GM19035 (cell line): ENCODE measurements around the gene CIZ1.
A peak's percentile ranks its signal among the peaks of the same experiment; 100 is the strongest.
"Not testable (repeated sequence)": the region's sequence is repeated elsewhere in the genome, so short reads cannot be mapped to it uniquely, and the experiment has no call there.

Experiments used
- ATAC-seq: cut with Tn5 transposase; IDR thresholded peaks from one replicate; pipeline ENCODE4 v1.9.1; 2021; ENCODE audit not compliant: unreplicated experiment

Gene CIZ1

GRCh38 chr9:128191406-128192046 is at the start of gene CIZ1:
CIZ1 (minus strand) TSS chr9:128191572; CDS start chr9:128190857, 715 bp downstream.
- ATAC-seq: peak; percentile 81

DNA sequence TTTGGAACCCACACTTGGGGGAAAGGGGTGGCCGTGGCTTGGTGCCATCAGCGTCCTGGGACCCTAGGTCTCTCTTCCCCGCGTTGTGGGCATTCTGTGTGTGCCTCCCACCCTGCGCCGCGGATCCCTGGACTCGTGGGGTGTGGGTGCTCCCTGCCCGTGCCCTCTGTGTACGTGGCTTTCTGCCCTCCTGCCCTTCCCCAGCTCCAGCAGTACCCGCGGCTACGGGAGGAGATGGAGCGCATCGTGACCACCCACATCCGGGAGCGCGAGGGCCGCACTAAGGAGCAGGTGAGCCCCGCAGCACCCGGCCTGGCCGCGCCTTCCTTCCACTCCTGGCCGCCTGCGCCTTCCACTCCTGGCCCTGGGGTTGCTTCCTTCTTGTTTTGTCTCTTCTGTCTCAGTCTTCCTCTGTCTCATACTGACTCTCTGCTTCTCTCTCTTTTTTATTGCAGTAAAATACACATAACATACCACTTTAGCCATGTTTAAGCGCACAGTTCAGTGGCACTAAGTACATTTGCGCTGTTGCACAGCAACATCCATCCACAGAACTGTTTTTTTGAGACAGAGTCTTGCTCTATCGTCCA is 42.5 kb upstream of the CIZ1 start:
- ATAC-seq: no peak

- ATAC-seq: no peak
Measured at GRCh38 chr9:128232528-128233428, 41.4 kb upstream of the CIZ1 start.

- ATAC-seq: no peak
Measured at GRCh38 chr9:128231638-128232527, 40.5 kb upstream of the CIZ1 start.

- not testable (repeated sequence) for ATAC-seq
Measured at GRCh38 chr9:128230897-128231296, 39.5 kb upstream of the CIZ1 start.

DNA sequence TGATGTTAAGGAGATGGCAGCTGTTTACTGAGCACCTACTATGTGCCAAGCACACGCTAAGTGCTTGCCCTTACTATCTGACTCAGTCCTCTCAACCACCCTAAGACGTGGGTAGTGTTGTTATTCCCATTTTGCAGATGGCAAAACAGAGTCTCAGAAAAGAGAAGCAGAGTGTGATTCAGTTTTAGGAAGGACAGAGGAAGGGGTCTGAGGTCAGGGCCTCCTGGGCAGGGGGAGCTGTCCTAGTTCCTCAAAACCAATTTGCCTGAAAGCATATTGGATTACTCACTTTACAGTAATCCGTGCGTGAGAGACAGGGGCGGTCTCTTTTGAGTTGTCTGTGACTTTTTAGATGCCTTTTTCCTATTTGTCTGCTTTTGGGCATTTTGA is 35.0 kb upstream of the CIZ1 start:
- ATAC-seq: no peak

GRCh38 chr9:128225770-128226411 is 34.5 kb upstream of the CIZ1 start:
- ATAC-seq: no peak

DNA sequence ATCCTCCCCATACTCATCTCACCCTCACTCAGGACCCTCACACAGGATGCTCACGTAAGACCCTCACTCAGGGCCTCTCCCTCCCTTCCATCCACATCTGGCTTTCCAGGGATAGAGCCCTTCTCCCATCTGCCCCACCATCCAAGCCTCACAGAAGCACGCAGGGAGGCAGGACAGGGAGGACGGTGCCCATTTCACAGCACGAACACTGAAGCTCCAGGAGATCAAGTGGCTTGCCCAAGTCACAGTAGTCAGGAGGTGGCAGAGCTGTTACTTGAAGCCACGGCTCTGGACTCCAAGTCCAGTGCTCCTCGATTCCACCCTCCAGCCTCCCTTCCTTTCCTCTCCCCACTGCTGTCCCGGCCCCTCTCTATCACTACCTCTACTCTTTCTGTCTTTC is 33.5 kb upstream of the CIZ1 start:
- ATAC-seq: no peak

GRCh38 chr9:128222880-128223670 is 31.7 kb upstream of the CIZ1 start:
- ATAC-seq: no peak

- ATAC-seq: no peak
Measured at GRCh38 chr9:128222026-128222425, 30.7 kb upstream of the CIZ1 start.

- no peak for ATAC-seq
Measured at GRCh38 chr9:128219831-128220230, 28.5 kb upstream of the CIZ1 start.

DNA sequence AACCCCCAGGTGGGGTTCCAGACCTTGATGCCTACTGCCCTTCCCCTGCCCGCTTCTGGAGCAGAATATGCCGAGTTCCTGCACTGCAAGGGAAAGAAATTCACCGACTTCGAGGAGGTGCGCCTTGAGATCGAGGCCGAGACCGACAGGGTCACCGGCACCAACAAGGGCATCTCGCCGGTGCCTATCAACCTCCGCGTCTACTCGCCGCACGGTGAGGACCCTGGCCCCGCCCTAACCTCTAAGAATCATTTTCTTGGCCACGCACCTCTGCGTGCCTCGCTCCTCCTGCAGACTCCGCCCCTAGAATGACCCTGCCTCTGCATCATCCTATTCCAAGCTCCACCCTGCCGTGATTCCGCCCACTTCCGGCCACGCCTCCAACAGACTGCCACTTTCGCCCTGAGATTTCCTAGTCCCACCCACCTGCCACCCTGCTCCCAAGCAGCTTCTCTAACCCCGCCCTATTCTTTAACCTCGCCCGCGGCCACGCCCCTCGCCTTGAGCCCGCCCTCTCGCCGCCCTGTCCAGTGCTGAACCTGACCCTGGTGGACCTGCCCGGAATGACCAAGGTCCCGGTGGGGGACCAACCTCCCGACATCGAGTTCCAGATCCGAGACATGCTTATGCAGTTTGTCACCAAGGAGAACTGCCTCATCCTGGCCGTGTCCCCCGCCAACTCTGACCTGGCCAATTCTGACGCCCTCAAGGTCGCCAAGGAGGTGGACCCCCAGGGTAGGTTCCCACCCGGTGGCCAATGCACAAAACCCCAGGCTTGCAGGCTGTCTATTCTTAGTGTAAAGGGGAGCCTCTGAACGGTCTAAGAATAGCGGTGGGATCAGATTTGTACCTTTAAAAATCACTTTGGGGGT is 27.4 kb upstream of the CIZ1 start:
- peak; percentile 96 for ATAC-seq

DNA sequence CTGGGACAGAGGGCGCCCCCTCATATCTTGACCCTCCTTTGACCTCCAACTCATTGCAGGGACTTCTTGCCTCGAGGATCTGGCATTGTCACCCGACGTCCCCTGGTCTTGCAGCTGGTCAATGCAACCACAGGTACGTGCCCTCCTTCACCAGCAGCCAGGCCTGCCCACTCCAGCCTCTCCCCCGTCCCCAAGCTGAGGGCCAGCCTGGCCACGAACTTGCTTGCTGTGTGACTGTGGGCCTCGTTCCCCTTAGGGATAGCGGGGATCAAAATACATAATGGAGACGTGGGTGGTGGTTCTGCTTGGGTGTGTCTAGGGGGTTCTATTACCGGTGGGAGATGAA is 26.8 kb upstream of the CIZ1 start:
- ATAC-seq: no peak

DNA sequence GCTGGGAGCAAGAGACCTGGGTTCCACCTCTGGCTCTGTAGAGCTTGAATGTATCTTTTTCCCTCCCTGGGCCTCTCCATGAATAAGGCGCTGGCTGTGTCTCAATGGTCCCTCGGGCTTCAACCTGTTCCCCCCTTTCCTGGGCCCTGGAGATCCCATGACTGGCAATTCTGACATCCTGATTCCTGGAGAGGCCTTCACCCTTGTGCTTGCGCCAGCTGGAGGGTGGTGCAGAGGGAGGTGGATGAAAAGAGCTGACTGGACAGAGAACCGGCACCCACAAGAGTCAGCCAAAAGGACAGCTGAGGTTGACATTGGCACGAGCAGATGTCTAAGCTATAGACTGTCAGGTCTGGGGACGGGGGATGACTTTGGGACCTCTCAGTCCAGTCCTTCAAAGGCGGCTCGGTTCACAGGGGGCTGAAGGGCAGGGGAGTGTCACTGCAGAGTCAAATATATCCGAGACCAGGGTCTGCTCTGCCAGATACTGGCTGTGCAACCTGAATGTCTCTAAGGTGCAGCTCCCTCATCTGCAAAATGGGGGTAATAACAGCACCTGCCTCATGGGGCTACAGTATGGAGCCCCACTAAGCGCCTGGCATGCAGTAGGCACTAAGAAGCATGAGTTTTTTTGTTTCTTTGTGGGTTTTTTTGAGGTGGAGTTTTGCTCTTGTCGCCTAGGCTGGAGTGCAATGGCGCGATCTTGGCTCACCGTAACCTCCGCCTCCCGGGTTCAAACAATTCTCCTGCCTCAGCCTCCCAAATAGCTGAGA is 25.6 kb upstream of the CIZ1 start:
- ATAC-seq: no peak

- no peak for ATAC-seq
Measured at GRCh38 chr9:128215491-128216409, 24.4 kb upstream of the CIZ1 start.

- ATAC-seq: no peak
Measured at GRCh38 chr9:128214571-128215490, 23.5 kb upstream of the CIZ1 start.
